Right hindlimb (tissue), 1 donor: Measurements from ENCODE around the gene VAT1L.
"Not testable (repeated sequence)": the region's sequence is repeated elsewhere in the genome, so short reads cannot be mapped to it uniquely, and the experiment has no call there.

ENCODE experiments used
- DNase-seq: peaks from one replicate; pipeline ENCODE4 v3.0.0-alpha.2; 2018

The VAT1L gene

DNA sequence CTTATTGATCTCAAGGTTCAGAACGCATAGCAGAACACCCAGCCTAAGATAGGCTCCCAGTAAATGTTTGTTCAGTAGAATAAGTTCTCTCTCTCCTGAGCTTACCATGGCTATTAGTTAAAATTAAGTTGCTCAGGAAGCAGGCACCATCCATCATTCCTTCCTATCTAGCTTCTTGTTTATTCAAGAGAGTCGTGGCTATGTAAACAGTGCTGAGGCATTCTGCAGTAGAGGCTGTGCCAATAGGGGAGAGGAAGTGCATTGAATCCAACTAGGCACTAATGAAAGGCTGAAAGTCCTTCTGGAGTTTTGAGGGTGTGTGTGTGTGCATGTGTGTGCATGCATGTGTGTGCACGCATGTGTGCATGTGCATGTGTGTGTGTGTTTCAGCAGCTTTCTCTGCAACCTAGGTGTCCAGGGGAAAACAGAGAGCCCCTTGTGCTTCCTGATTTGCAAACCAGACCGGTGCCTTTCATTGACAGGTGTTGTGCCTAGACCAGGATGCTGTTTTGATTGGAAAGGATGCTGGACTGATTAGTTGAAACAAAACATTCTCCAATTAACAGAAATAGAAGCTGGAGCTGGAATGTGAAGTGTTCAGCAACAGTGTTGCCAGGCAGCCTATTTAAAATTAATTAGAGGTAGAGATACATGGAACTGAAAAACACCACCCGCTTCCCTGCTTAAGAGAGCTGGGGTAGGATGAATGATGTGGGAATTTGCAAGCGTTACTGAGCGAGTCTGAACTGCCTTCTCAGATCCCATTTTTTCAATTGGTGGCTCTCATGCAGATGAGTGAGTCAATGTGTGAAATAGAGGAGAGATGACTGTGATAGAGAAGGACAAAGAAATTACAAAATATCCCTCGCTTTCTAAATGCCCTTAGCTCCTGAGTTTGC is 130.7 kb downstream of the VAT1L start:
- DNase-seq, result no peak

DNA sequence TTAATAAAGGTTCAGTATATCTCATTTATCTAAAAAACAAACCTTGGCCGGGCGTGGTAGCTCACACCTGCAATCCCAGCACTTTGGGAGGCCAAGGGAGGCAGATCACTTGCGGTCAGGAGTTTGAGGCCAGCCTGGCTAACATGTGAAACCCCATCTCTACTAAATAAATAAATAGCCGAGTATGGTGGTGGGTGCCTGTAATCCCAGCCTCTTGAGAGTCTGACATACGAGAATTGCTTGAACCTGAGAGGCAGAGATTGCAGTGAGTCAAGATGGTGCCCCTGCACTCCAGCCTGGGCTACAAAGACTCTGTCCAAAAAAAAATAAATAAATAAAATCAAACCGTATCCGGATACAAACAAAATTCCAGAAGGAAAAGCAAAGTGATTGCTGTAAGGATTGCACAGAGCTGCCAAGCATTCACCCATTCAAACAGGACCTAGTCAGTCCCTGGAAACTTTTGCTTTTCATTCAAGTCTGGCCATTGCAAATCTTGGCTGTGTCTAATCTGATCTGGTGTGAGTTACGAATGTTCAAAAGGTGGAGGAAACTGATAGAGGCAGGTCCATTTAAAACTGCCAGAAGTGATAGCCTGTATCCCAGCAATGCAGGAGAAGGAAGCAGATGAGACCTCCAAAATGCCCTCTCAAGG is 131.5 kb downstream of the VAT1L start:
- DNase-seq, result no peak

DNA sequence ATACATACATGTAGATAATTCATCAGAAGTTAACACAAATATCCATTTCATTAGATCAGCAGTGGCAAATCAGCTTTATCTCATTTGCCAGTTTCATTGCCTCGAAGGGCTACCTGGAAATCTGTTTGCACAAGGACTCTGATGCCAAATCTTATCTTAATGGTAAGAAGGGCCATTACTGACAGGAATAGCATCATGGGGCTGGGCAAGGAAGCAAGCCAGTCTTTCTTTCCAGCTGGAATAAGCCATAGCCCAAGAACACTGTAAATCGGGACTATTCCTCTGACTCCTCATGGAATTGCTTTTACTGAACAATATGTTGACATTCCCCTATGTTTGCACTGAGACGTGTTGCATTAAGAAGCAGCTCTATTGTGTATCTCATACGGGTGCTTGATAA is 132.6 kb downstream of the VAT1L start:
- DNase-seq, result no peak

DNA sequence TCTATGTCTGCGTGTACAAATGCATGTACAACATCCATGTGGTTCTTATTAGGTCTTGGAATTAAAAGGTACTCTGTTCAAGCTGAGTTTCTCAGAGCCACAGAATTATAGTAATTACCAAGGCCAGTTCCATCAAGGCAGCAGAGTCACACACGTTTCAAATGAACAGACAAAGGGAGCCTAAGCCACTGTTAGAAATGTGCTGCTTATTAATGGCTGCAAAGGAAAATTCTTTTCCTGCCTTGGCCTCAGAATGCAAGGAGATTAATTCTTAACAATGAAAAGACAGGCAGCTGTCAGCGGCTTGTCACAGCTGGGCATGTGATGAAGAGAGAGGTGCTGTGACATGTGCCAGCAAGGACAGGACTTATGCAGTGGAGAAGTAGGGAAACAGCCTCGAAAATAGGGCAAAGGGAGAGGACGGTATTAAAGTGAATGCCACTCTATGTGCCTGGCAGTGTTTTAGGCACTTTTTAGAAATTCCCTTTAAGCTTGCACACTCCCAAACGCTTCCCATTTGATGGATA is 133.9 kb downstream of the VAT1L start:
- DNase-seq, result no peak

DNA sequence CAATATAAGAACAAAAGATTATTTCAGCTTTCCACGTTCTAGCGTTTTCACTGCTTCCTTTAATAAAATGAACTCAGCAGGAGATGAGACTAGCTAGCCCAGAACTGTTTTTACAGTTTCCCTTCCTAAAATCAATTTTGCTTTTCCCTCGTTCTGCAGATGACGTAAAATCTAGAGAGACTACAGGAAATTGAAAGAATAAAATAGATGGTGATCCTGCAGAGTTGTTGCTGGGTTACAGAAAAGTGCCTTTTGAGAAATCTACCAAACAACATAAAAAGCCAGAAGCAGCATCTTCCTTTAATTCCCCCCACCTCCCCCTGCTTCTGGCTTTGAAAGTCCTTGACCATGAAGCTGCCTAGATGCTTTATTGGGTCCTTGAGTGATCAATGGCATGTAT is 137.2 kb downstream of the VAT1L start:
- no peak for DNase-seq

DNA sequence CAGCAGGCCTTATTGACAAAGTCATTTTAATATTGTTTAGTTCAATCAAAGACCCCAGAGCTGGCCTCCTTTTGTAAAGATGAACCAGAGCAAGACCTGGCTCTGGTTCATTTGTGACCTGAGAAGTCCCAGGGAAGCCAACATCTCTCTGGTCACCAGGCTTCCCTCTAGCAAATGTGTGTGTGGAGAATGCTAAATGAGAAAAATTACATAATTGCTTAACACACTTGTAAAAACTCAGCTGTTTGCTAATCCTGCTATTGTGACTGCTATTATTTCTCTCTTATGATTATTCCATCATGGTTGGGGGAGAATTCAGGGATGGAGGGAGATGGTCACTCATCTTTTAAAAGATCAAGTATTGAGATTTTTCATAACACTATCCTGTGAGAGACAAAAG is 139.7 kb downstream of the VAT1L start:
- DNase-seq, result no peak

DNA sequence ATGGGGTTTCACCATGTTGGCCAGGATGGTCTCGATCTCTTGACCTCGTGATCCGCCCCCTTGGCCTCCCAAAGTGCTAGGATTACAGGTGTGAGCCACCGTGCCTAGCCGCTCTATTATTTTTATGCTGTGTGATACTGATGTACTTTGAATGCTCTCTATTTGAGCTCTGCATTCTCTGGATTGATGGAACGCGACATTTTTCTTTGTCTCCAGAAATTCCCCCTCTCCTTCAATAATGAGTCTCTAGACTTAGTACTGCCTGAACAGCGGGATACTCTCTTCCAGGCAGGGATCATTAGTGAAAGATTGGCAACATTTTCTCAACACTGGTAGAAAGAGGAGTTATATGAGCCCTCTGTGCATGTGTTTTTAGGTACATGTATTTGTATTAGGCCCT is 140.6 kb downstream of the VAT1L start:
- no peak for DNase-seq

DNA sequence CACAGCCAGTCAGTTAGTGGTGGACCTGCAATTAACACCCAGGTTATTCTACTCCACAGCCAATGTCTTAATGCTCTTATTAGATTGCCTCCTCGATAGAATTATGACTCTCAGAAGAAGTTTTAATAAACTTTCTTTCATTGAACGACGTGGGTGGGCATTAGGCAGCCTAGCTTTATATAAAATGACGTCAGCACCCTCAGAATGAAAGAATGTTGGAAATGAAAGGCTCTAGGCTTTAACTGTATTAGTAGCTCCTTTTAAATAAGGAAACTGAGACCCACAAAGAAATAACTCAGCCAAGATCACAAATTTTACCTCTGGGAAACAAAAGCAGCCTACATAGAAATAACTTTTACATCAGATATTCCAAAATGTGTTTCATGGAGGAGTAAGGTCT is 142.7 kb downstream of the VAT1L start:
- DNase-seq, result no peak

DNA sequence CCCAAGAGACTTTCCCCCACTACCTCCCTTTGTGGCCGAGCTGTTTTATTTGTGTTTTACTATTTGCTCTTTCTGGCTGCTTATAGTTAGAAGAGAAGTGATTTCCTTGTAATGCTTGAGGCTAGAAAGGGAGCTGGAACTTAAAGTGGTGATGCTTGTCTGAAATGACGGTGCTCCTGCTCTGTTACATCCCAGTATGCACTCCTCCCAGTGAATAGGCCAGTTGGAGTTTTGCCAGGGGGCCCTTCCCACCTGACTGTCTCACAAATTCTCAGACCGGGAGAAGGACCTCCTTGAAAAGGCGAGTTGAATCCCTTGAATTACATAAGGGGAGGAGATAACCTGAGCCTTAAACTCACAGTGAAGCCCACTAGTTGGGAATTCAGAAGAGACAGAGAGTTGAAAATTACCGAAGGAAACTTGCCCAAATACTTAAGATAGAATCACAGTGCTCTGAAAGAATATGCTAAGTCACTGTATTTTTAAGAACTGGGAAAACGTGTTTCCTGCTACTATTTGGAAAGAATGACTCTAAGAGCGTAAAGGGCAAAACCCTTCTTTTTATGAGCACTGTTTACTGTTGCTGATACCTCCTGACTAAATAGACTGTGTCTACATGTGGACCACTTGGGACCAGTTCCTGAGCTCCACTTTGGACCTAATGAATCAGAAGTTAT is 149.2 kb downstream of the VAT1L start:
- DNase-seq, result peak; percentile 34

DNA sequence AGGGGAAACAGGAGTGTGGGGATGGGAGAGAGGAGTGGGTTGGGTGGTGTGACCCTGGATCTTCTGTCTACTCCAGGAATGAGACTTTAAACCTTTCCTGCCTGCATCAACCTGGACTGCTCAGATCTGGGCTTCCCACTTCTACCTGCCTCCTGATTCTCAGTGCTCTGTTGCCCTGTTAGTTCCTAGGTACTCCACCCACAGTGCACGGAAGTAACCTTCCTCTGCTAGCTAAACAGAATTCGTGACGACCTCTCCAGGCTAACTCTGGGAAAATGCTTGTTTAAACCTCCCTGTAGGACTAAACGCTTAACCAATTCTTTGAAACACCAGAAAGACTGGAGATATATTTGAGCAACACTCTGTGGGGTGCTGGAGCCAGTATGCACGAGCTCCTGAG is 150.5 kb downstream of the VAT1L start:
- no peak for DNase-seq

DNA sequence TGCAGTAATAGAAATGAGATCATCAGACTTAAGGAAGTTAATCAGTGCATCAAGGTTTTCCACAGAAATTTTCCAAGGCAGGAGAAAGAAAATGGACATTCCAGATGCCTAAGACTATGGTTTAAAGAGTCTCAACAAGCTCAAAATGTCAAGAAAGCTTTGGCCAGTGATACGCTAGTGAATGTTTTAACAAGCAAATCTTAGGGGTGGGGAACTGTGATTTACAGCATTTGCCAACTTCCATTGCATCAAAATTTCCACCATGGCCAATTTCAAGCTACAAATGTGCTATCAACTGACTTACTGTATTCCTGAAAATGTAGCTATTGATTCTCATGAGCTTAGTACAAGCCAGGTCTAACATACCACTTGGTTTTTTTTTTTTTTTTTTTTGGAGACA is 151.6 kb downstream of the VAT1L start:
- DNase-seq, result peak; percentile 64

DNA sequence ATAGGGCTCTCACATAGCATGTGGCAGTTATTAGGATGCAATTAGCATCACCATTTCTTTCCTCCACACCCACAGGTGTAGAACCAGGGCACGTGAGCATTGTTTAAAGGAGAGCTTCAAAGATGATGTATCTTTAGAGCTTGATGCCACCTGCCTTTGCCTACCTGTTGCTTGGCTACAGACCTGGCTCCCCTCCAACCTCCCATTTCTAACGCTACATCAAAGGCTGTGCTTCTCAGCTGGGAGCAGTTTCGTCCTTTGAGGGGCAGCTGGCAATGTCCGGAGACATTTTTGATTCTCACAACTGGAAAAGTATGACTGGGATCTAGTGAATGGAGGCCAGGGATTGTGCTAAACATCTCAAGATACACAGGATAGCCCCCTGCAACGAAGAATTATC is 155.4 kb downstream of the VAT1L start:
- DNase-seq, result no peak

DNA sequence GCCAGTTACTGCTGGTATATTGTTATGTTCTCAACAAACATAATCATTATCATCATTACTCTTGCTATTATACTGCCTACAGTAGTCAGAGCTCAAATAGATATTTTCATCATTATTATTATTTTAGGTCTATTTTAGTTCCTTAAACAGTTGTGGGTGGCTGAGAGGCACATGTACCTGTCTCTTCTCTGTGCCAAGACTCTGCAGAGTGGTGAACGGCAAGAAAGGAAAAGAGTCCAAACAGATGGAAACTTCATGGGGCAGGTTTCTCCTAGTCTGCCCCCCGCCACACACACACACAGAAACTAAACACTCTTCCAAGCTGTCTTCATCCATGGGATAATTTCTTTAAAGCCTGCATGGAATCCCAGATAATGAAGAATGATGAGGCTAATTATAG is 156.3 kb downstream of the VAT1L start:
- DNase-seq, result no peak

DNA sequence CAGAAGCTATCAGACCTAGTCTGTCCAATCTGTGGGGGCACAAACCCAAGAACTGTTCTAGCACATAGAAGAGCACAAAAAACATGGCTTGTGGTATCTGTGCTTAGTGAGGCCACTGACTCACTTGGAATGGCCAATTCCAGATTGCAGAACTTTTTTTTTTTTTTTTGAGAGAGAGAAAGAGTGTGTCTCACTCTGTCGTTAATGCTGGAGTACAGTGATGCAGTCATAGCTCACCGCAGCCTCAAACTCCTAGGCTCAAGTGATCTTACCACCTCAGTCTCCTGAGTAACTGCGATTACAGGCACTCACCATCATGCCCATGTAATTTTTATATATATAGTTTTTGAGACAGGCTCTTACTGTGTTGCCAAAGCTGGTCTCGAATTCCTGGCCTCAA is 156.8 kb downstream of the VAT1L start:
- DNase-seq, result no peak

DNA sequence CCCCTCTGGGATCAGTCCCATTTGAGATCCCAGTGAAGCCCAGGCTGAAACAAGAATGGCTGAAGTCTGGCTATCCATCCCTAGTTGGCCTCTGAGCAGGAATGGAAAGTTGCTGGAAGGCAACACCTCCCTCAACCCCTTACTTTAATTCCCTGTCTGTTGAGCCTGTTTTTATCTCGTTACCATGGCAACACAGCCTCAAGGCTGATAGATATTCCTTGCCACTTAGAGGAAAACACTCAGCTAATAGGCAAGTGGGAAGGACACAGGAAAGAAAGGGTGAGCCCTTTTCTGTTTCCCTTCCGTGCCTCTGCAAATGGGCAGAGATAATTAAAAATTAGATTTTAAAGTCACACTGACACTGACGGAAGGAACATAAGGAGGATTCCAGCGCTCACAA is 158.5 kb downstream of the VAT1L start:
- peak; percentile 31 for DNase-seq

DNA sequence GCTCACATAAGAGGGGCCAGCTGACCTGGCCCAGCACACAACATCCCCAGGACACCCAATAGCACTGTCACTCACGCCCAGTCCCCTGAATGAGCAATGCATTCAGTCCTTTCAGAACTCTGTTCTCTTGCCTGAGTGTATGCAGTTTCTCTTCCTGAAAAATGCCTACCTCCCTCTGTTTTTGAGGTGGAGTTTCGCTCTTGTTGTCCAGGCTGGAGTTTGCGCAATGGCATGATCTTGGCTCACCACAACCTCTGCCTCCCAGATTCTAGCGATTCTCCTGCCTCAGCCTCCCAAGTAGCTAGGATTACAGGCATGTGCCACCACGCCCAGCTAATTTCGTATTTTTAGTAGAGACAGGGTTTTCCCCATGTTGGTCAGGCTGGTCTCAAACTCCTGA is 159.2 kb downstream of the VAT1L start:
- not testable (repeated sequence) for DNase-seq

DNA sequence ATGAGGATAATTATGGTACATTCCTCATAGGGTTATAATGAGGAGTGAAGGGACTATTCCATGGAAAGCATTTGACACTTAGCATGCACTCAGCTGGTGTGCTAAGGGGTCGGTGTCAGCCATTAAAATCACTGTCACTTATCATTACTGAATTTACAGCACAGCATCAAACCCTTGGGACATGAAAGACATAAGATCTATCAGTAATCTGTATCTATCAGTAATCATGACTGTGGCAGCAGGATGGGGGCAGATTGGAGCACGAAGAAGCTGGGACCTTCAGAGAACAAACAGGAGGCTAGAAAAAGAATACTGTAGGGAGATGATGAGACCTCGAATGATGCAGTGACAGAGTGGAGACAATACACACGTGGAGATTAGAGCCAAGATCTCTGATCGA is 160.5 kb downstream of the VAT1L start:
- no peak for DNase-seq

DNA sequence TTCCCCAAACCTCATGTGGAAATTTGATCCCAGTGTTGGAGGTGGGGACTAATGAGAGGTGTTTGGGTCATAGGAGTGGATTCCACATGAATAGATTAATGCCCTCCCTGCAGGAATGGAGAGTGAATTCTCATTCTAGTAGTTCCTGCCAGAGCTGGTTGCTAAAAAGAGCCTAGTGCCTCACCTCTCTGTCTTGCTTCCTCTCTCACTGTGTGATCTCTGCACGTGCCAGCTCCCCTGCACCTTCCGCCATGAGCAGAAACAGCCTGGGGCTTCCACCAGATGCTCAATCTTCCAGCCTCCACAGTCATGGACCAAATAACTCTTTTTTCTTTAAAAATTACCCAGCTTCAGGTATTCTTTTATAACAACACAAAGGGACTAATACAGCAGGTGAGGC is 161.1 kb downstream of the VAT1L start:
- DNase-seq, result no peak

DNA sequence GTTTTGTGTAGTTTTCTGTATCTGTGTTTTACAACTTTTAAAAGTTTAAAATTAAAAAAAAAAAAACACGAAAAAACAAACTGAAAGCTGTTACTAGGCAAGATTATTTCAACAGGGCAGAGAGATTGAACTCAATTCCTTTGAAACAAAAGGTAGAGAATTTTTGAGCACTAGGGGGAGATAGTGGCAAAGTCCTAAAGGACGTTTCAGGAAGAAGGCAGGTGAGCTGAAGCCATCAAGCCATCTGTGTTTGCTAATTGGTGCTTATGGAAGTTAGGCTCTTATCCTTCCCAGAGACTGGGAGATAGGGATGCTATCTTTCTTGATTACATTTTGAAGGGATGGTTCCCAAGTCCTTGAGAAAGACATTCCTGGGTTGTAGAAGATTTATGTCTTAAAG is 163.4 kb downstream of the VAT1L start:
- DNase-seq, result no peak

DNA sequence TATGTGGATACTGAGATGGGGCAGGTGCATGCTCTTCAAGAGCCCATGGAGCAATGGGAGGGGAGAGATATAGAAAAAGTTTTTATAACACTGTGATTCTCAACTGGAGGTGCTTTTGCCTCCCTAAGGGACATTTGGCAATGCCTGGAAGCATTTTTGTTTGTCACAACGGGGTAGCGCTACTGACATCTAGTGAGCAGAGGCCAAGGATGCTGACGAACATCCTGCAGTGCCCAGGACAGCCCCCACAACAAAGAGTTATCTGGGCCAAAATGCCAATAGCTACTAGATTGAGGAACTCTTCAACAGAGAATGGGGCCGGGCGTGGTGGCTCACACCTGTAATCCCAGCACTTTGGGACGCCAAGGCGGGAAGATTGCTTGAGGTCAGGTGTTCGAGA is 166.8 kb downstream of the VAT1L start:
- DNase-seq, result no peak

DNA sequence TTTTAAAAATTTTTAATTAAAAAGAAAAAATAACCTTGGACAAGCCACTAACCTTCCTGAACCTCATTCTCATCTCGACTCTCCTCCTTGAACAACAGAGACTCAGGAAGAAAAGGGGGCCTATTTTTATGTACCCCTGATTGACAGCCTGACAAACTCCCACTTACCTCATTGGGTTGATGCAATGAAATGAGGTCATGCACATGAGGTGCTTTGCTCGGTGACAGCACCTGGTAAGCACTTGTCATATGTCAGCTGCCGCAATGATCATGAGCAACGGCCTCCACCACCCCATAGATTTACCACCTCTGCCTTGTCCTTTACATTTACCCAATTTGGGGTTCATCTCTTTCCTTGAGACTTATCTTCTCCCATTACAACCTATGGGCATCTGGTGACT is 167.9 kb downstream of the VAT1L start:
- no peak for DNase-seq

DNA sequence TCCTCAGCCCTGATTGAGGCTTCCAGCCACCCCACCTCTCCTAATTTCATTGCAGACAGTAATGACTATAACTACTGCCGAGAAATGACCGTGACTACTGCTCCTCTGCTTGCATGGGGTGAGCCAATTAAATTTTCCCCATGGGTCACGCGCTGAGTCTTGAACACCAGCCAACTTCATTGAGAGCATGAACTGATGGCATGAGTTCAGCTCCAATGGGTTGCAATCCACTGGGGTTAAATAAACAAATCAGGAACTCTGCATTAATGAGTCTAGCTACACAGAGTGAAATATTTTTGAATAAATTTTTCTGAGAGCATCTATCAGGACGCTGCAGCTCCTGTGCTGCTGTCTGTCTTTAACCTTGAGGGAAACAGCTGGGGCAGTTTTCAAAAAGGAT is 172.4 kb downstream of the VAT1L start:
- DNase-seq, result no peak

DNA sequence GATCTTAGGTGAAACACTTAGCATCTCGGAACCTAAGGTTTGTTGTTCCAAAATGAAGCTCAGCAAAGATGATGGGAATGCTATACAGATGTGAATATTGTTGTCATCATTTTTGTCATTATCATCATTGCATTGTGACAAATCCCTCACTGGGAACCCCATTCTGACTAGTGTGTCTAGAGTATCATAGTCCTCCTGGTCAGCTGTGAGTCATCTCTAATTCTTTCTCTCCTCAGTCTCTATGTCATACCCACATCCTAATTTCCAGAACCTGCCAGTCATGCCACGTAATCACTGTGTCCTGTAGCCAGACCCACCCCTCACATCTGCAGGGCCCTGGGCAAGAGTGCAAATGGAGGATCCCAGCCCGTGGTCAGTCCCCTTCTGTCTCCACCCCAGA is 173.4 kb downstream of the VAT1L start:
- no peak for DNase-seq

DNA sequence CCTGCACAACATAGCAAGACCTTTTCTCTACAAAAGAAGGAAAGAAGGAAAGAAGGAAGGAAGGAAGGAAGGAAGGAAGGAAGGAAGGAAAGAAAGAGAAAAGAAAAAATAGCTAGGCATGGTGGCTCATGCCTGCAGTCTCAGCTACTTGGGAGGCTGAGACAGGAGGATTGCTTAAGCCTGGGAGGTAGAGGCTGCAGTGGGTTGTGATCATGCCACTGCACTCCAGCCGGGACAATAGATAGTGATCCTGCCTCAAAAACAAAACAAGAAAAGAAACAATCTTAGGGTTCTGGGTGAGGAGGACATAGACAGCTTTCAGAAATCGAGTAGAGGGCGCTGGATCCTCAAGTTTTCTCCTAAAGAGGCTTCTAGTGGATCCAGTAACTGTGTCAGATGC is 174.3 kb downstream of the VAT1L start:
- DNase-seq, result no peak
